ENCODE data around the gene C14orf39.

DNA sequence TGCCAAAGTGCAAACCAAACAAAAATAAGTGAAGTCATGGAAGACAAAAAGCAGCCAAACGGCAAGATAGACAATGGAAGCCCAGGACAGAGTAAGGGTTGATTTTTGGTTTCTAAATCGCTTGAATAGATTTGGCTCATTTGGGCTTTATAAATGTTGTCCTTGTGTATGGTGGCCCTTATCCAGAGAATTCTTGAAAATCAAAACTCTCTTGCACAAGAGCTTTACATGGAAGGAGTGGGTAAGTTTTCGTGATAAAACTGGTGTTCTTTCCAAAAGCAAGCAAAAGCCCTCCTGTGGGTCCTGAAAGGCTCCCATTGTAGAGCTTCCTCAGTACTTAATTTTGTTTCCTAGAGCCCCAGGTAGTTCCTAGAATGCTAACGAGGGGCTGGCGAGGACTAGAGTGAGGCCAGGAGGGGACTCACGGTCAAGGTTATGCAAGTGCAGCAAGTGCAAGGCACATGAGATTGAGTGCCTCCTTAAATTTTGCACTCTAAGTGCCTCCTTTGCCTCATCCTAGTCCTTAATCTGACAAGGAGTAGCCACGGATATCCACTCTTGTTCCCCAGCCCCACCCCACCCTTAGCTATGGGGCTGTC is 27.2 kb upstream of the C14orf39 start:
- no peak for TF ChIP-seq EZH2 (IDR thresholded peaks at IDR 0.05)
- TF ChIP-seq POLR2AphosphoS5 (IDR thresholded peaks at IDR 0.05; ENCODE audit: borderline replicate concordance, low read depth, low read length), result no peak
- no peak for TF ChIP-seq FOXP2 (optimal IDR thresholded peaks at IDR 0.05; ENCODE audit: control extremely low read depth, extremely low read length, insufficient read depth)

All from SK-N-MC (cell line).